NCI-H2196 treated with DMSO at 0.1 percent for 48 hours (cell line): ENCODE results near the gene KLHDC7A.

ENCODE experiments used
- DNase-seq: peaks from one replicate; lab custom pipeline; 2025; ENCODE audit not compliant: unreplicated experiment; lab: John Stamatoyannopoulos, UW

KLHDC7A gene

DNA sequence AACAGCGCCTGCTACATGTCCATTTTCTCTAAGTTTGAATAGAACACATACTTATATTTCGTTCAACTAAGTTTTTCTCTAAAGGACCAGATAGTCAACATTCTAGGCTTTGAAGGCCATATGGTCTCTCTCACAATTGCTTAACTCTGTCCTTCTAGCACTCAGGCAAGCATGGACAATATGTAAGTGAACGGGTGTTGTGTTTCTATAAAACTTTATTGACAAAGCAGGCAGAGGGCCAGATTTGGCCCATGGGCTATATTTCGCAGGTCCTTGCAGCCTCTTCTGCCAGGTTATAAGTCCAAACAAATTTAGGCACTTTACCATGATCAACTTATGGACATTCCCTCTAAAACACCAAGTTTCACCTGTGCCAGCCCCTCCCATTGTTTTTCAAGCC, 21.1 kb downstream of the KLHDC7A start:
- no peak for DNase-seq

DNA sequence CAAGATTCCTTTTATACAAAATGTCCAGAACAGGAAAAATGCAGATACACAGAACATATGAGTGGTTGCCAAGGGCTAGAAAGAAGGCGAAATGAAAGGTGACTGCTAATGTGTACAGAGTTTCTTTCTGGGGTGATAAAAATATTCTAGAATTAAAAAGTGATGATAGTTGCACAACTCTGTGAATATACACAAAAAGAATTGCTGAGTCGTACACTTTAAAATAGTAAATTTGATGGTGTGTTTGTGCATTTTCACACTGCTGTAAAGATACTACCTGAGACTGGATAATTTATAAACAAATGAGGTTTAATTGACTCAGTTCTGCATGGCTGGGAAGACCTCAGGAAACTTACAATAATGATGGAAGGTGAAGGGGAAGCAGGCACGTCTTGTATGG, 23.9 kb downstream of the KLHDC7A start:
- DNase-seq = no peak

DNA sequence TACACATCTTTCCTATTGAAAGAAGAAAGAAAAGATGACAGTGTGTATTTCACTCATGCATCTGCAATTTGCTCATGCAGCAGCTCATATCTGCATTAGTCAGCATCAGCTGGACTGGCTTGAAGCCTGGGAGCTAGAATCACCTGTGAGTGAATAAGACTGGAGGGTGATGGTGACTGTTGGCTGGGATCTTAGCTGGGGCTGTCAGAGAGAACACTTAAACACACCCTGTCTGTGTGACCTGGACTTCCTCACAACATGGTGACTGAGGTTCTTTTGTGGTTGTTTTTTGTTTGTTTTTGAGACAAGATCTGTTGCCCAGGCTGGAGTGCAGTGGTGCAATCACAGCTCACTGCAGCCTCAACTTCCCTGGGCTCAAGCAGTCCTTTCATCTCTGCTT, 24.9 kb downstream of the KLHDC7A start:
- peak; percentile 29 for DNase-seq

DNA sequence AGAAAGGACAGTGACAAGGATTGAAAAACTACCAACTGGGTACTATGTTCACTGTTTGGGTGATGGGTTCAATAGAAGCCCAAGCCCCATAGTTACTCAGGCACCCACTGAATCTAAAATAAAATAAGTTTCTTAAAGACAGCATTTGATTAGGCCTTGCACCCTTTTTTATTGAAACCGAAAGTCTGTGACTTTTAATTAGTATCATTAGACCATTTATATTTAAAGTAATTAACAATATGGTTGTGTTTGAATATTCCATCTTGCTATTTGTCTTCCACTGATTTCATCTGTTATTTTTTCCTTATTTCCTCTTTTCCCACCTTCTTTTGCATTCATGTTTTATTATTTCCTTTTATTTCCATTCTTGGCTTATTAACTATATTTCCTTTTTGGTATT, 27.4 kb downstream of the KLHDC7A start:
- no peak for DNase-seq

DNA sequence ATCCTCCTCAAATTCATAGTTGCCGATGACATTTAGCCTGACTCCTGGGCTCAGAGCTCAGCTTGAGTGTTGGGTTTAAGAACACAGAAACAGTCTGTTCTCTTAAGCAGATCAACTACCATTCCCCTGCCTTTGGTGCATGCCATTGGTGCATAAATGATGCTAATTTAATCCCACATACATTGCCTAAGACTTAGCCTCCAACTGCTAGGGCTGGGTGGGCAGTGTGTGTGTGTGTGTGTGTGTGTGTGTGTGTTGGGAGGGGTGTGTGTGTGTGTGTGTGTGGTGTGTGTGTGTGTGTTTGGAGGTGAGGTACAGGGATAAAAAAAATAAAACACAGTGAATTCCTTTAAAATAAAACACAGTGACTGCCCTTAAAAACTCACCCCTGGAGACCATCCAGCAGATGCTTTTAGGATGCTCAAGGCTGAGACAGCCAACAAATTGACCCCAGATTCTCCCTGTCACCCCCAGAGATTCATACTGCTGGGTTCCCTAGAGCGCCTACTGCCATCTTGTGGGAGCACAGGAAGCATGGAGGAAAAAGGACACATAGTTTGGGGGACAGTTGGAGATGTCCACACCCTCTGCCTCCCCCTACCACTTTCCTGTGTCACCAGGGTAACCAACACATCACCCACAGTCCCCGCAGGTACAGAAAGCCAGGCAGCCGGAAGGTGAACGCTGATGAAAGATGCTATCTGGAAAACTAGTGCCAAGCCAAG, 30.6 kb downstream of the KLHDC7A start:
- DNase-seq = no peak

DNA sequence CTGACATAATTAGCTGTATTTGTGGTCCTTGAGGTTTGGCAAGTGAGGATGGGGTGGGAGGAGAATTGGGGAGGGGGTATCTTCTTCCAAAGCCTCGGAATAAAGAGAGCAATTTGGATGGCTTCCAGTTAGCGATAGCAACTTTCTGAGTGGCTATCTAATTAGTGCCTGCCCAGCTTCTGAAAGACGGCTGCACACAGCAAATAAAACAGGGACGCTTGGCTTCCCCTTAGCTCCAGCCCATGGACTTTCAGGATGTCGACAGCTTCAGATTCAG, 31.1 kb downstream of the KLHDC7A start:
- DNase-seq = peak; percentile 36

DNA sequence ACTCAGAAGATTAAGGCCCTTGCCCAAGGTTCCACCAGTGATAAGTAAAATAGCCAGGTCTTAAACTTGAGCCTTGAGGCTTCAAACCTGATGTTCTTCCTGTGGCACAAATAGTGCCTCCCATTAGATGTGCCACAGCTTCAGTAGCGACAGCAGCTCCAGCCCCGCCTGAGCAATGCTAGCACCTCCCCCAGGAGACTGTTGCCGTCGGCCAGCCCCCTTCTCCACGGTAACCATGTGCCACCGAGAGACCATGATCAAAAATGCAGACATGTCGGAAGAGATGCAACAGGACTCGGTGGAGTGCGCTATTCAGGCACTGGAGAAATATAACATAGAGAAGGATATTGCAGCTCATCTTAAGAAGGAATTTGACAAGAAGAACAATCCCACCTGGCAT, 32.2 kb downstream of the KLHDC7A start:
- DNase-seq = no peak

DNA sequence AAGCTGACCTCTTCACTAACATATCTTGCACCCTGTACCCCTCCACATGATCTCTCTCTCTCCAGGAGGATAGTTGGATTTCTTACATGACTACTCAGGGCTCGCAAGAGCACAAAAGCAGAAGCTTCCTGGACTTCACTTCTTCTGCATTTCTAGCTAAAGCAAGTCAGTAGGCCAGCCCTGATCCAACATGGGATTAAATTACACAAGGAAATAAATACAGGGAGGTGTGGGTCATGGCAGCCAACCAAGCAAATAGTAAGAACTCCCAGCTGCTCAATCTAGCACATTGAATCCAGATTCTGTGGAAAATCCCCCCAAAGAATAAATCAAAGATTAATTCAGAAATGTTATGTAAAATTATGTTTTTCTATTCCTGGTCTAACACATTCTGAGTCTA, 33.3 kb downstream of the KLHDC7A start:
- DNase-seq = no peak

DNA sequence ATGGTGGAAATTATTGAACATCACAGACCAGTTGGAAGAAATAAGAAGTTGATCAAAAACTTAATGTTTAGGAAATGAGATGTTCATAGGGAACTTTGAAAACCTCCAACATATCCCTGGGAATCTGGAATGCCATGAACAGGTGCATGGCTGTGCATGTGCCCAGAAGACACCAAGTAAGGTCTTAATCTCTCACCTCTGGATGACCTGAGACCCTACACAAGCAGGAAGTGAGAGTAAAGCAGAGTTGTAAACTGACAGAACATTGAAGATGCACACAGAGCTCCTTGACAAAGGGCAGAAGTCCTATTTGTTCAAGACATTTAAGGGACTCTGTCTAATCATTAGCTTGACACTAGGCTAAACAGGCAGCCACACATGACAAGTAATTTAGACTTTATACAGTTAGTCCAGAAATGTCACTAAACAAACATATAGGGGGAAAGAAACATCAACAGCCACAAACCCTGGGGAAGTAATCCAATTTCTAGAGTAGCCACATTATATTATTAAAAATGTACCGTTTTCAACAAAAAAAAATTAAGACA, 34.5 kb downstream of the KLHDC7A start:
- DNase-seq = no peak

DNA sequence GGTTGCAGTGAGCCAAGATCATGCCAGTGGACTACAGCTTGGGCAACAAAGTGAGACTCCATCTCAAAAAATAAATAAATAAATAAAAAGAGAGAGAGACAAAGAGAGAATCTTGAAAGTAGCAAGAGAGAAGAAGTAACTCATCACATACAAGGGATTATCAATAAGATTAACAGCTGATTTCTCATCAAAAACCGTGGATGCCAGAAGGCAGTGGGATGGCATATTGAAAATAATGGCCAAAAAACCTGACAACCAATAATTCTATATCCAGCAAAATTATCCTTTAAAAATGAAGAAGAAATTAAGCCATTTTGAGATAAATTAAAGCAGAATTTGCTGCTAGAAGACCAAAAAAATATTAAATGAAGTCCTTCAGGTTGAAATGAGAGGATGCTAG, 35.7 kb downstream of the KLHDC7A start:
- no peak for DNase-seq

DNA sequence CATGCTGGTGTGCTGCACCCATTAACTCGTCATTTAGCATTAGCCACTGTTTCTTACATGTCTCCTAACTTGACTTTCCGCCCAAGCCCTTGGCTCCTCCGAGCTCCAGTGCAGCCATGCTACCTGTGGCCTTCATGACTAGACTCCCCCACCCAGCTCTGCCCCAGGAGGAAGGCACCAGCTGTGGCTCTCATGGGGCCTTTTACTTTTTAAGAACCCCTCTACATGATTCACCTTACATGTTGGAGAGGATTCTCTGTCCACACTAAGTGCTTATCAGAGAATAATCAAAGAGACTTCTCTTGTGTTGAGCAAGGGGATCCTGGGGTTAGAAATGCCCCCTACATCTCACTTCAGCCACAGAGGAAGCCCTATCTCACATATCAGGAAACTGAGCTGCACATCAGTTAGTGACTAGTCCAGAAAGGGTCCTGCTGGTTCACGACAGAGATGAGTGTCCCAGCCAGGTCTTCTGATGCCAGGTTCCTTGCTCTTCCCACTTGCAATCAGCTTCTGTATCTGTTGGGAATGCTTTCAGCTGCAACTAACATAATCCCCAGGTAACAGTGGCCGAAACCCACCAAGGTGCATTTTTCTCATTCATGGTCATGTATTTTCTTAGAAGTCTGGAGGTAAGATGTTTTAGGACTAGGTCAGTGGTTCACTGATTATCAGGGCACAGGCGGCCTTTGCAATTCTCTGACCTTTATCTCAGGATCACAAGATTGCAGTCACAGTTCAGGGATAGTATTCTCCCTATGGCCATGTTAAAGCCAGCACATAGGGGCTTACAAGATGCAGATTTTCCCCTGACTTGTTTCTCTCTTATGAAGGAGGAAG, 45.9 kb downstream of the KLHDC7A start:
- DNase-seq = no peak

DNA sequence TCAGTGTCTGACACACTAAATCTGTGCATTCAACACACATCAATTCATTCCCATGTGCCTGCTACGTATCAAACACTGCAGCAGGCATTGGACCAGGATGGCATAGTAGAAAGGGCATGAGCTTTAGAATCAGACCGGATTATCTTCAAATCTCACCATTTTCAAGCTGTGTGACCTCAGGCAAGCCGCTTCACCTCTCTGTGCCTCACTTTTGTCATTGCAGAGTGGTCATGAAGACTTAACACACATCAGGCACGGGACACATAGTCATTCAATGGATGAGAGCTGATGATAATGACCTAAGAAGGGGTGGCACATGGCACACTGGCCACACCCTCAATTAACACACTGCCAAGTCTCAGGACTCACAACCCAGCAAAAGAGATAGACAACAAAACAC, 46.8 kb downstream of the KLHDC7A start:
- DNase-seq = no peak

DNA sequence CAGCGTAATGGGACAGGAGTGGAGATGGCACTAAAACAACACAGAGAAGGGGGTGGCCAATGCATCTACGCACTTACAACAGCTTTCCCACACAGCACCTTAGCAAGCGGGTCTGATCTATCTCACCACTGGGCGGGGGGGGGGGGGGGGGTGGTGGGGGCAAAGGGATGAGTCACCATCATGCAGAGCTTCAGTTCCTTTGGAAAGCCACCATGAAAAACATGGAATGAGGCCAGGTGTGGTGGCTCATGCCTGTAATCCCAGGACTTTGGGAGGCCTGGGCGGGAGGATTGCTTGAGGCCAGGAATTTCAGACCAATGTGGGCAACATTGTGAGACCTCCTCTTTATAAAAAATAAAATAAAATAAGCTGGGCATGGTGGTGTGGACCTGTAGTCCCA, 47.2 kb downstream of the KLHDC7A start:
- no peak for DNase-seq

DNA sequence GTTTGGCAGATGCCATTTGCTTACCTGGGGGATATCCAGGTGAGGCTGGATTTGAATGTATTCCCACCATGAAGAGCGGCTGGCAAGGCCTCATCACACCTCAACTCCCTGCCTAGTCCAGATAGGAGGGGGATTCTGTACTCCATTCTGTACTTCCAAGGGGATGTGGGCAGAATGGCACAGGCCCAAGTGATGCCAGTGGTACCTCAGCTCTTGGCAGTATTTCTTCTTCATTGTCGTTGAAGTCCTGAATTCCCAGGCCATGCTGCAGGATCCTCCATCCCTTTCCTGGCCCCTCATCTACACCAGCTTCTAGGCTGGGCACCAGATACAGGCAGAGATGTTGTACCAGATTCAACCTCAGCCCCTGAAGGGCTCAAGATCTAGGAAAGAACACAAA, 47.9 kb downstream of the KLHDC7A start:
- DNase-seq = no peak

DNA sequence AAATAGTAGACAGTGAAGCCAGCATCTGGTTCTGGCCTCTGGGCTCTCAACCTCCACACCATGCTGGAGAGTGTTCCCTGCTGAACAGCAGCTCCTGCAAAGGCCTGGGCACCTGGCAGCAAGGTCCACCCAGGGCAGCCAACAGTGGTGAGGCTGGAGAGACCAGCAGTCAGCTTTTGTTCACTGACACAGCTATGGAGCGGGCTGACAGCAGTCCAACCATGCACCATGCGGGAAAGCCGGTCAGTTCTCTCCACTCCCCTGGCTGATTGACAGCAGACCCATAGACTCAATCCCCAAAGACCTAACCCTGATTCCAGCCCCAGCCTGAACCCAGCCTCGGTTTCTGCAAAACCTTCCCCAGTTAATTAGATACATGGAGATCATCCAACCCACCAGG, 49.0 kb downstream of the KLHDC7A start:
- no peak for DNase-seq

DNA sequence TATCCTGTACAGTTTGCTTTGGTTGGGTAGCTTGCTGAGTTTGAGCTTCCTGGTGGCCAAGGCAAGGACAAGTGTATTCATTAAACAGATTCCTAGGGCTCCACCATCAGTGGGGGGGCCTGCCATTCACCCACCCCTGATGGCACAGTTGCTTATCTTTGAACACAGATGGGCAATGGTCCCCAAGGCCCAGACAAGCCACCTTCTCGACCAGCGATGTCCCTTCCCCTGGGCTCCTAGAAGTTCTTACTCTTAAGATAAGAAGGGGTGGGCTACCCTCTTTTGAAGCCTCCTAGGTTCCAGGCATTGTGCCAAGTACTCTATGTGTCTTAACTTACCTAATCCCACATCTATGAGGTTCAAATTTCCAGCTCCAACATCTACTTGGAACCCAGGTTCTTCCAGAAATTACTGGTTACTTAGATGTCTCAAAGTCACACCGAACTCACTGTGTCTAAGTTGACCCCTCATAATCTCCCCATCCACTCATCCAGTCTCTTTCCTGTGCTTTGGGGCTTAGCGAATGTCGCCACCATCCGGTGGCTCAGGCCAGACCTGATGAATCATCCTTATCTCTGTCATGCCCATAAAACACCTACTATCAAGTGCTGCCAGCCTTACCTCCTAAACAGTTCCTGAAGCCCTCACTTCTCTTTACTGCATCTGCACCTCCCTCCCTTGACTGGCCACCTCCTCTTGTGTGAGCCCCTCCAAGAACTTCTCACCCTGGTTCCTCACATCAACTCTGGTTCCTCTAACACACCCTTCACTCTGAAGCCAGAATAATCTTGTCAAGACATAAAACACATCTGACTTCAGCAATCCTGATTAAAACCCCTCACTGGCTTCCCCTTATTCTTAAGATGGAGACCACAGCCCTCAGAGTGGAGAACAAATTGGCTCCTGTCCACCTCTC, 50.1 kb downstream of the KLHDC7A start:
- DNase-seq = peak; percentile 22

DNA sequence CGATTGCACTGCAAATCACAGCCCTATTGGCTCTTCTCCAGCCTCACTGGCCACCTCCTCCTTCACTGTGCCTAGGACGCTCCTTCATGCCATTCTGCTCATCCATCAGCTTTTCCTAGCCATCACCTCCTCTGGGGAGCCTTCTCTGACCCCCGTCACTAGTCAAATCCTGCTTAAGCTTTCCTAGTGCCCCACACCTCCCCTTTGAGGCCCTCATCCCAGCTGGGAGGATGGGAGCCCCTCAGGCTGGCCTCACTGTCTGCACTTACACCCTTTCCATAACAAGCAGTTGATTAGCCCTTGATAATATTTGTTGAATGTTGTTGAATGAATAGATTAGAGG, 50.7 kb downstream of the KLHDC7A start:
- DNase-seq = no peak

DNA sequence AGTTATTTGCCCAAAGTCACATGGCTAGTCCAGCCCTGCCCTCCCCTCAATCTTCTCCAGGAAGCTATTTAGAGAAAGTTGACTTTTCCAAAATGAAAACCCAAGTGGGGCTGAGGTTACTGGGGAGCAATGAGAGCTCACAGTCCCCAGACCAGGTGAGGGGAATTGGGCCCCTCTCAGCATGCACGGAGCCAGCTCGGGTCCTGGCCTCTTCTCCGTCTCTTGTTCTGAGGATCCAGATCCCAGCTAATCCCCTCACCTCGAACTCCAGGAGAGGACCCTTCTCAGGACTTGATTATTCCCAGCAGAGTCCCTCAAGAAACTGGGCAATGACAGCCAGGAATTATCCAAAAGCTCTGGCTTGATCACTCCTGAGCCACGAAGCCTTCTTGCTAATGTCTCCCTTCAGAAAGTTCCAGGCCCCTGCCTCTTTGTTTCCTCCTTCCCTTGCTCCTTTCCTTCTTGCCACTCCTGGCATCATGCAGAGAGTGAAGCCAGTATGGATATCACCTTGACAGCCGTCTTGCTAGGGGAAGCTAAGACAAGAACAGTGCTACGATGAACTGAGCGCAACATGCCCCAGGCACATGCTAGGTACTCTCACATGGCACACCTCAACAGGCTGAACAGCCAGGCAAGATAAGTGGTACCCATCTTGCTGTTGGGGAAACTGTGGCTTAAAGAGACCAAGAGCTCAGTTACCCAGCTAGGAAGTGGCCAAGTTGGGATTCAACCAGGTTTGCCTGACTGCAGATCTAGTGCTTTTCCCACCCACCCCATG, 51.9 kb downstream of the KLHDC7A start:
- no peak for DNase-seq

DNA sequence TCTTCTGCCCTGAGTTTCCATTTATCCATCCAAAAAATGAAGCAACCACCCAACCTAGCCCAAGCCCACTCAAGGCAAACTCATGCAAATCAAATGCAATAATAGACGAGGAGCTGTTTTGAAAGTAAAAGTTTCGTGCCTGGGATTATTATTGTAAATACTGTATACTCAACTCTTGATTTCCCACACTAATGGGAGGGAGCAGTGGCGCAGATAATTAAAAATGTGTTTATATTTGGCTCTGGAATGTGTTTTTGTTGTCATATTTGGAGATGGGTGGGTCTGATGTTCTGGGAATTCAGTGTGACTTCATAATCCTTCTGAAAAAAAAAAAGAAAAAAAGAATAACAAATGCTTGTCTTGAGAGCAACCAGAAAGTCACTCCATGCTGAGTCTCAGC, 52.5 kb downstream of the KLHDC7A start:
- DNase-seq = no peak

DNA sequence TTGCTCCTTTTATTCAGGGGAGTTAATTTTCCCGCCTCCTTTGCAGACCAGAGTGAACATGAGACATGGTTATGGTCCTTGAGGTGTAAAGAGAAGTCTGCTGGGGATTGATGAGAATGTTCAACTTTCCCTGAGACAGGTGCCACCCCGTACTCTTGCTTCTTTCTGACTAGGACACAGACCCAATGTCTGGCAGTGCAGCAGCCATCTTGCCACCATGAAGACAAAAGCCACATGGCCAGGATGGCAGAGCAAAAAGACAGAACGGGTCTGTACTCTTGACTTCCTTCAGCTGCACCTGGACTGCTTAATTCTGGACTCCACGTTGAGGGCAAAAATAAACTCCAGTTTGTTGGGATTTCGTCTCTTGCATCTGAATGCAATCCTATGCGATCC, 54.1 kb downstream of the KLHDC7A start:
- DNase-seq = no peak
